Osteoblast (primary cell): ENCODE results near the gene OOSP1. TPM values are rescaled to one million over a fixed set of nuclear protein-coding genes. Genes with fewer than 3 reads are reported as not detected.

ENCODE experiments used
- DNase-seq: peaks from one replicate; pipeline ENCODE4 v3.0.0; 2011; ENCODE audit warnings: low spot score, mixed read lengths; ENCODE audit not compliant: insufficient read length; ENCODE audit errors: missing footprints
- H2AFZ ChIP-seq: 2 replicates; pipeline ENCODE4 v1.6.0; 2011; ENCODE audit warnings: mild to moderate bottlenecking, low read length
- H3K27ac ChIP-seq: 2 replicates; pipeline ENCODE4 v1.5.1; 2011; ENCODE audit warnings: mild to moderate bottlenecking, low read depth, low read length, moderate library complexity
- H3K27me3 ChIP-seq: 2 replicates; pipeline ENCODE4 v1.6.0; 2012; ENCODE audit warnings: mild to moderate bottlenecking, control low read depth, inconsistent platforms, low read length, moderate library complexity; ENCODE audit not compliant: insufficient read depth
- H3K36me3 ChIP-seq: 2 replicates; pipeline ENCODE4 v1.5.1; 2011; ENCODE audit warnings: mild to moderate bottlenecking, low read length, control low read depth, moderate library complexity; ENCODE audit not compliant: insufficient read depth
- H3K4me1 ChIP-seq: 2 replicates; pipeline ENCODE4 v1.5.1; 2011; ENCODE audit warnings: mild to moderate bottlenecking, low read length, control low read depth, moderate library complexity; ENCODE audit not compliant: insufficient read depth
- H3K4me2 ChIP-seq: 2 replicates; pipeline ENCODE4 v1.6.0; 2011; ENCODE audit warnings: mild to moderate bottlenecking, low read length; ENCODE audit not compliant: insufficient read depth
- H3K4me3 ChIP-seq: fragments of 200-600 bp; sonication (generic); 3 replicates; pipeline ENCODE4 v1.5.1; 2012; ENCODE audit warnings: mild to moderate bottlenecking, low read length, inconsistent platforms; ENCODE audit not compliant: insufficient read depth
- H3K79me2 ChIP-seq: 2 replicates; pipeline ENCODE4 v1.6.0; 2012; ENCODE audit warnings: mild to moderate bottlenecking, low read length, control low read depth, inconsistent platforms; ENCODE audit not compliant: insufficient read depth
- H3K9me3 ChIP-seq: 2 replicates; pipeline ENCODE4 v1.5.1; 2011; ENCODE audit warnings: low read depth, low read length, control low read depth
- H4K20me1 ChIP-seq: 2 replicates; pipeline ENCODE4 v1.6.0; 2012; ENCODE audit warnings: mild to moderate bottlenecking, low read length, control low read depth; ENCODE audit not compliant: insufficient read depth
- CTCF ChIP-seq: IDR thresholded peaks from 2 replicates; pipeline ENCODE4 v1.5.1; 2011; ENCODE audit warnings: mild to moderate bottlenecking, low read depth, low read length, moderate library complexity; ENCODE audit errors: extremely low read depth
- total RNA-seq: library from RNA; depleted of rRNA; stranded (reverse); fragments of >200 nt; gene quantifications from 2 replicates; pipeline ENCODE4 v1.2.3, GENCODE V29; 2012

The OOSP1 gene
- total RNA-seq, 1 donor = not detected

GRCh38 chr11:59944720-59945119 lies 6.5 kb downstream of the OOSP1 start:
- no peaks in the 10 kb centered on the region for H3K9me3 ChIP-seq
- no peaks in the 10 kb centered on the region for H3K4me1 ChIP-seq
- no peaks in the 10 kb centered on the region for H4K20me1 ChIP-seq
- H3K27ac ChIP-seq = no peak overlapping the region
- no peak for TF ChIP-seq CTCF
- no peak overlapping the region for H3K4me3 ChIP-seq
- H3K27me3 ChIP-seq = no peaks in the 10 kb centered on the region
- DNase-seq = no peak
- no peak overlapping the region for H2AFZ ChIP-seq
- H3K79me2 ChIP-seq = no peaks in the 10 kb centered on the region
- H3K36me3 ChIP-seq = no peaks in the 10 kb centered on the region
- no peak overlapping the region for H3K4me2 ChIP-seq

- Histone ChIP-seq H4K20me1 (no peaks in the 10 kb centered on the region), H3K79me2 (no peaks in the 10 kb centered on the region), H3K9me3 (no peaks in the 10 kb centered on the region), H3K27me3 (no peaks in the 10 kb centered on the region), H3K4me3 (no peak overlapping the region), H2AFZ (no peak overlapping the region), H3K27ac (no peak overlapping the region), H3K4me2 (no peak overlapping the region), H3K4me1 (no peaks in the 10 kb centered on the region), H3K36me3 (no peaks in the 10 kb centered on the region)
- TF ChIP-seq CTCF = no peak
- DNase-seq = no peak
These were observed 15.4 kb downstream of the OOSP1 start for GRCh38 chr11:59953463-59954218.

- Histone ChIP-seq H3K4me3 (no peak overlapping the region), H4K20me1 (no peaks in the 10 kb centered on the region), H2AFZ (no peak overlapping the region), H3K79me2 (no peaks in the 10 kb centered on the region), H3K4me1 (no peaks in the 10 kb centered on the region), H3K27ac (no peak overlapping the region), H3K9me3 (no peaks in the 10 kb centered on the region), H3K27me3 (no peaks in the 10 kb centered on the region), H3K36me3 (no peaks in the 10 kb centered on the region), H3K4me2 (no peak overlapping the region)
- no peak for DNase-seq
- TF ChIP-seq CTCF = no peak
These were observed 16.1 kb downstream of the OOSP1 start for GRCh38 chr11:59954219-59954847.

GRCh38 chr11:59957094-59957493 lies 18.9 kb downstream of the OOSP1 start:
- no peaks in the 10 kb centered on the region for H4K20me1 ChIP-seq
- H3K79me2 ChIP-seq = no peaks in the 10 kb centered on the region
- H3K4me1 ChIP-seq = no peaks in the 10 kb centered on the region
- H3K4me2 ChIP-seq = no peak overlapping the region
- H3K36me3 ChIP-seq = no peaks in the 10 kb centered on the region
- H2AFZ ChIP-seq = no peak overlapping the region
- peaks cover 2% of the 10 kb centered on the region for H3K9me3 ChIP-seq
- DNase-seq = no peak
- no peak overlapping the region for H3K4me3 ChIP-seq
- H3K27me3 ChIP-seq = no peaks in the 10 kb centered on the region
- no peak overlapping the region for H3K27ac ChIP-seq
- no peak for TF ChIP-seq CTCF
